ENCODE measurements around the gene WDR54.

WDR54 gene

DNA sequence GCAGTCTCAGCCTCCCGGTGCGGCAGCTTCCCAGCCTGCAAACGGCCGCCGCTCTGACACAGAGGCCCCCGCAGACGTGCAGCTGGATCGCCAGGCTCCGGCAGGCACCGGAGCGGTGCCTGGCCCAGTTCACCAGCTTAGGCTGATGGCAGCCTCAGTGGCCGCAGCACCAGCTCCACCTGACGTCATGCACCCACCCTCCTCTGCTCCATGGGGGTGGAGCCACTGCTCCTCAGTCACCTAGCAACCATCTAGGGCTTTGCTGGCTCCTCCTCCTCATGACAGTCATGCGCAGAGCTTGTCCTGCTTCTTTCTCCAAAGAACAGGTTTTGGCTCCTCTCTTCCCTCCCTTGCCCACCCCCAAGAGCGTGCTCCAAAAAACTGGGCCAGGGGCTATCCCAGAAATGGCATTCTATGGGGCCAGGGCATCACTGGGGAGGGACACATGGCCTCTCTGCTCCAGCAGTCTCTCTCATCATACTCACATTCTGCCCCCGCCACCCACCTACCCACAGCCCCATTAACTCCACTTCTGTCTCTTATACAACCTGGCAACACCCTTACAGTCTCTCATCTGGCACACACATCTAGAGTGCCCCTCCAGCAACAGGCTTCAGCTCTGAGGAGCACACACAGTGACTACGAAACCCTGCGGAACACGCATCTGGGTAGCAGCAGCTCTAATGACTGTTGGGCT is 46.9 kb upstream of the WDR54 start (continued):
- TF ChIP-seq, protein P1, sequence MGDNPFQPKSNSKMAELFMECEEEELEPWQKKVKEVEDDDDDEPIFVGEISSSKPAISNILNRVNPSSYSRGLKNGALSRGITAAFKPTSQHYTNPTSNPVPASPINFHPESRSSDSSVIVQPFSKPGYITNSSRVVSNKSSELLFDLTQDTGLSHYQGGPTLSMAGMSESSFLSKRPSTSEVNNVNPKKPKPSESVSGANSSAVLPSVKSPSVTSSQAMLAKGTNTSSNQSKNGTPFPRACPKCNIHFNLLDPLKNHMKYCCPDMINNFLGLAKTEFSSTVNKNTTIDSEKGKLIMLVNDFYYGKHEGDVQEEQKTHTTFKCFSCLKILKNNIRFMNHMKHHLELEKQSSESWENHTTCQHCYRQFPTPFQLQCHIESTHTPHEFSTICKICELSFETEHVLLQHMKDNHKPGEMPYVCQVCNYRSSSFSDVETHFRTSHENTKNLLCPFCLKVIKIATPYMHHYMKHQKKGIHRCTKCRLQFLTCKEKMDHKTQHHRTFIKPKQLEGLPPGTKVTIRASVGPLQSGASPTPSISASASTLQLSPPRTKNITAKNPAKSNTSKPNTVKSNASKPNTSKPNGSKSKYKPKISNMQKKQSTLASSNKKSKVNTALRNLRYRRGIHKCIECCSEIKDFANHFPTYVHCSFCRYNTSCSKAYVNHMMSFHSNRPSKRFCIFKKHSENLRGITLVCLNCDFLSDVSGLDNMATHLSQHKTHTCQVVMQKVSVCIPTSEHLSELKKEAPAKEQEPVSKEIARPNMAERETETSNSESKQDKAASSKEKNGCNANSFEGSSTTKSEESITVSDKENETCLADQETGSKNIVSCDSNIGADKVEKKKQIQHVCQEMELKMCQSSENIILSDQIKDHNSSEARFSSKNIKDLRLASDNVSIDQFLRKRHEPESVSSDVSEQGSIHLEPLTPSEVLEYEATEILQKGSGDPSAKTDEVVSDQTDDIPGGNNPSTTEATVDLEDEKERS (tag by site-specific recombination; IDR thresholded peaks at IDR 0.05), result no peak
- TF ChIP-seq ZNF791 (tag by site-specific recombination; IDR thresholded peaks at IDR 0.05) (no peak), MEIS1 (CRISPR knock-in tag; IDR thresholded peaks at IDR 0.05; ENCODE audit: borderline replicate concordance) (no peak), ZNF660 (tag by site-specific recombination; IDR thresholded peaks at IDR 0.05) (no peak), ZNF670 (tag by site-specific recombination; IDR thresholded peaks at IDR 0.05; ENCODE audit: low read depth) (no peak), ZNF768 (tag by site-specific recombination; IDR thresholded peaks at IDR 0.05) (no peak), ZNF664 (tag by site-specific recombination; IDR thresholded peaks at IDR 0.05) (no peak)

DNA sequence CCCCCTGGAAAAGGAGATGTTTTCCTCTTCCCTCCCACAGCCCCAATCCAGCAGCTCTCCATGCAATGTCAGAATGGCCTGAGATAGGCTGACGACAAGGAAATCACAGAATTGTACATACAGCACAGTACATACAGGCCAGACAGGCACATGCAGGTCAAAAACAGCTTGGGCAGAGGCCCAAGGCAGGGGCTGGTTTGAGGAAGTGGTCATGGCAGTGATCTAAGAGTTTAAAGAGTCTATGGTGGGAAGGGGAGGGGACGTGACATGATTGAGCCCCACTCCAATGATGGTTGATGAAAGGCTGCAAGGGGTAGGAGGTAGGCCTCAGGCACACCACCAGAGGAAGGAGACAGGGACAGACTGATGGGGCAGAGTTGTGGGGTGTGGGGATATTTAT is 45.7 kb upstream of the WDR54 start:
- ChIA-PET POLR2A (interaction anchor here (1.7 kb wide), 1 partner anchor 16 kb away, joined by 6 read pairs; no protein-coding TSS in a partner anchor), CTCF (interaction anchor here (0.7 to 3.2 kb wide), 4 partner anchors 16 to 1176 kb away, joined by 3 to 11 read pairs (median 5); no protein-coding TSS in a partner anchor)
- Histone ChIP-seq H3K36me3 (ENCODE audit: control insufficient read depth in 2 of 2, insufficient read depth in 1 of 2, low read length in 2 of 2) (peaks cover 3 to 42% of the 10 kb centered on the region in 2 experiments; a peak in 1 of 3 replicates), H3K27ac (ENCODE audit: extremely low read depth, low read depth, low read length) (no peak overlapping the region), H3K4me1 (ENCODE audit: control insufficient read depth, insufficient read depth, low read length) (peaks cover 28% of the 10 kb centered on the region), H3K4me3 (ENCODE audit: low read depth, low read length) (no peak overlapping the region), H3K9me3 (ENCODE audit: control insufficient read depth, insufficient read depth, low read depth, low read length) (no peaks in the 10 kb centered on the region)
- TF ChIP-seq ZNF311 (tag by site-specific recombination; IDR thresholded peaks at IDR 0.05; ENCODE audit: borderline replicate concordance) (no peak), GFI1B (tag by site-specific recombination; IDR thresholded peaks at IDR 0.05) (no peak), ZNF121 (tag by site-specific recombination; IDR thresholded peaks at IDR 0.05) (no peak), ZNF175 (tag by site-specific recombination; IDR thresholded peaks at IDR 0.05) (no peak), ZNF211 (tag by site-specific recombination; IDR thresholded peaks at IDR 0.05; ENCODE audit: low read depth) (no peak), ZNF140 (tag by site-specific recombination; IDR thresholded peaks at IDR 0.05) (no peak), KLF7 (tag by site-specific recombination; IDR thresholded peaks at IDR 0.05; ENCODE audit: borderline replicate concordance) (no peak)
- TF ChIP-seq, protein P2, sequence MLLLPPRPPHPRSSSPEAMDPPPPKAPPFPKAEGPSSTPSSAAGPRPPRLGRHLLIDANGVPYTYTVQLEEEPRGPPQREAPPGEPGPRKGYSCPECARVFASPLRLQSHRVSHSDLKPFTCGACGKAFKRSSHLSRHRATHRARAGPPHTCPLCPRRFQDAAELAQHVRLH (tag by site-specific recombination; IDR thresholded peaks at IDR 0.05), result no peak
- TF ChIP-seq, protein P3, sequence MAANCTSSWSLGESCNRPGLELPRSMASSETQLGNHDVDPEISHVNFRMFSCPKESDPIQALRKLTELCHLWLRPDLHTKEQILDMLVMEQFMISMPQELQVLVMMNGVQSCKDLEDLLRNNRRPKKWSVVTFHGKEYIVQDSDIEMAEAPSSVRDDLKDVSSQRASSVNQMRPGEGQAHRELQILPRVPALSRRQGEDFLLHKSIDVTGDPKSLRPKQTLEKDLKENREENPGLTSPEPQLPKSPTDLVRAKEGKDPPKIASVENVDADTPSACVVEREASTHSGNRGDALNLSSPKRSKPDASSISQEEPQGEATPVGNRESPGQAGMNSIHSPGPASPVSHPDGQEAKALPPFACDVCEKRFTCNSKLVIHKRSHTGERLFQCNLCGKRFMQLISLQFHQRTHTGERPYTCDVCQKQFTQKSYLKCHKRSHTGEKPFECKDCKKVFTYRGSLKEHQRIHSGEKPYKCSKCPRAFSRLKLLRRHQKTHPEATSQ (tag by site-specific recombination; IDR thresholded peaks at IDR 0.05), result no peak
- TF ChIP-seq, protein P4, sequence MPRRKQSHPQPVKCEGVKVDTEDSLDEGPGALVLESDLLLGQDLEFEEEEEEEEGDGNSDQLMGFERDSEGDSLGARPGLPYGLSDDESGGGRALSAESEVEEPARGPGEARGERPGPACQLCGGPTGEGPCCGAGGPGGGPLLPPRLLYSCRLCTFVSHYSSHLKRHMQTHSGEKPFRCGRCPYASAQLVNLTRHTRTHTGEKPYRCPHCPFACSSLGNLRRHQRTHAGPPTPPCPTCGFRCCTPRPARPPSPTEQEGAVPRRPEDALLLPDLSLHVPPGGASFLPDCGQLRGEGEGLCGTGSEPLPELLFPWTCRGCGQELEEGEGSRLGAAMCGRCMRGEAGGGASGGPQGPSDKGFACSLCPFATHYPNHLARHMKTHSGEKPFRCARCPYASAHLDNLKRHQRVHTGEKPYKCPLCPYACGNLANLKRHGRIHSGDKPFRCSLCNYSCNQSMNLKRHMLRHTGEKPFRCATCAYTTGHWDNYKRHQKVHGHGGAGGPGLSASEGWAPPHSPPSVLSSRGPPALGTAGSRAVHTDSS (tag by site-specific recombination; IDR thresholded peaks at IDR 0.05), result no peak
